Heart right ventricle (tissue), 16 donors: ENCODE results near the gene ABHD1. TPM values are rescaled to one million over a fixed set of nuclear protein-coding genes. Genes with fewer than 3 reads are reported as not detected.
"Not testable (repeated sequence)": the region's sequence is repeated elsewhere in the genome, so short reads cannot be mapped to it uniquely, and the experiment has no call there.

Experiments used
- ATAC-seq, 8 donors: fragments of 200-7000 bp; cut with Tn5 transposase; one replicate each; pipeline ENCODE4 v1.9.1; 2020; ENCODE audit warnings: mild to moderate bottlenecking in 8 of 8, moderate library complexity in 8 of 8, moderate number of reproducible peaks in 1 of 8
- DNase-seq, 2 donors: peaks; one replicate each; pipeline ENCODE4 v3.0.0-alpha.2; 2020
- H3K27ac ChIP-seq, 10 donors: fragments of 200-600 bp; sonication (generic) in 2 of 10; one replicate each; pipeline versions ENCODE4 v1.5.0 to v1.8.0; 2020 to 2022; ENCODE audit warnings: mild to moderate bottlenecking in 3 of 10
- H3K27me3 ChIP-seq, 7 donors: fragments of 200-600 bp; one replicate each; pipeline ENCODE4 v1.8.0; 2021 to 2022; ENCODE audit warnings: mild to moderate bottlenecking in 2 of 7
- H3K36me3 ChIP-seq, 9 donors: fragments of 200-600 bp; sonication (generic) in 1 of 9; one replicate each; pipeline versions ENCODE4 v1.5.0 to v1.8.0; 2020 to 2022; ENCODE audit warnings: mild to moderate bottlenecking in 2 of 9
- H3K4me1 ChIP-seq, 9 donors: fragments of 200-600 bp; sonication (generic) in 1 of 9; one replicate each; pipeline versions ENCODE4 v1.5.0 to v1.8.0; 2020 to 2022; ENCODE audit warnings: mild to moderate bottlenecking in 4 of 9
- H3K4me3 ChIP-seq, 10 donors: fragments of 200-600 bp; sonication (generic) in 2 of 10; one replicate each; pipeline versions ENCODE4 v1.5.0 to v1.8.0; 2020 to 2022; ENCODE audit warnings: mild to moderate bottlenecking in 7 of 10, moderate library complexity in 2 of 10
- H3K9me3 ChIP-seq, 11 donors: fragments of 200-600 bp in 10 of 11; sonication (generic) in 2 of 11; one replicate each; pipeline versions ENCODE4 v1.5.0 to v1.8.0; 2013 to 2022; ENCODE audit warnings: mild to moderate bottlenecking in 2 of 11, control low read depth in 1 of 11, moderate library complexity in 1 of 11
- WGBS, 2 donors: extraction: QIAGEN DNeasy Blood & Tissue Kit; methylation state at CpG; one replicate each; pipeline ENCODE4 v1.1.7; 2013; ENCODE audit warnings: inconsistent platforms in 1 of 2; 5-methylcytosine and 5-hydroxymethylcytosine counted together
- intact Hi-C, 10 donors: fragments of 100-400 bp; cut with DNase I; formaldehyde crosslinking; loops; one replicate each; pipeline versions ENCODE4 v1.11.1 to v1.14.2; 2022
- polyA plus RNA-seq, 2 donors: library from polyadenylated mRNA; stranded (reverse); fragments of 200-250 nt; gene quantifications; one replicate each; pipeline ENCODE4 v1.2.3, GENCODE V29; 2013
- total RNA-seq, 10 donors: library from RNA; stranded (reverse); fragmentation: NEBNext Ultra II Directional in 3 of 10; extraction: Animal tissue kit (Norgen Biotek cat#: 25700) in 3 of 10; gene quantifications; one replicate each; pipeline versions ENCODE4 v1.2.1 to v1.2.4, GENCODE V29; 2021 to 2023
- TF ChIP-seq, protein P1 (sequence below), 9 donors: fragments of 200-600 bp; sonication (generic) in 2 of 9; IDR thresholded peaks; one replicate each; pipeline versions ENCODE4 v1.5.0 to v1.8.0; 2021 to 2022; ENCODE audit warnings: antibody characterized with exemption in 9 of 9, mild to moderate bottlenecking in 5 of 9, moderate library complexity in 1 of 9
- donor health status: Arrhythmogenic right ventricular cardiomyopathy.
- donor health status: ischemic (EF 13 %, LVEDD 7.1; RV severe dilation, severe dysfunction).
- donor health status: healthy with polysubstance abuse.
- donor health status: DM: no; HTN: yes; CAD: no.
- donor health status: DM: no; HTN: no; CAD: no.
- donor health status: ischemic (EF 25% LVEDD 6.9; RV normal size, moderate dysfunction).
- donor health status: ischemic (EF 25% LVEDD 5.7; RV mildly dilated, moderate dysfunction).
- donor health status: healthy.
- donor health status: DM: yes; HTN: yes; CAD: no.
- donor health status: Ischemic cardiomyopathy.
- donor health status: ischemic (EF 35%, LVEDD 5.7; RV mildly dilated, moderate dysfunction).
- donor health status: nonischemic (EF 11% LVEDD 7.7; RV severe dilation, severe dysfunction).
- donor health status: DM: yes; HTN: yes; CAD: no.
- donor health status: PGD.
- donor health status: ischemic (EF 29% LVEDD 5.4; RV normal size, mild dysfunction).
- donor health status: nonischemic (EF 23%, LVEDD 6.1; RV moderate dilation, normal function).

Gene ABHD1
- total and polyA plus RNA-seq, 12 donors, result 0.29 to 12.1 (median 2.5) TPM

DNA sequence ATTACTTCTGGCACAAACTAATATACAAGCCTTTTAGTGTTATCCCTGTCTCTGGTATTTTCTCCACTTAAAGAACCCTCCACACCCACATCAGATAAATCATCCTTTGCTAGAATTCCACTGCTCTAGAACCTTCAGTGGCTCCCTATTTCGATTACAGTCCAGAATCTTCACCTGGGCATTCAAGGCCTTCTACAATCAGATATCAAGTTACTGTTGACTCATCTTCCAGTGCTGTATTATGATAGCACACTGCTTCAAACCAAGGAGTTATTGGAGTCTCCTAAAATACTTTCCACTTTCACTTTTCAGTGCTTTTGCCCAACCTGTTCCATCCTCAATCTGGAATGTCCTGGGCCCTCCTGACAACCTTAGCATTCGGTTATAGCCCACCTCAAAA, 8.1 kb upstream of the ABHD1 start:
- Histone ChIP-seq H3K36me3 (no peaks in the 10 kb centered on the region), H3K27ac (no peak overlapping the region), H3K4me1 (peaks cover 4 to 11% (median 6%) of the 10 kb centered on the region in 9 donors), H3K4me3 (no peak overlapping the region), H3K9me3 (no peaks in the 10 kb centered on the region), H3K27me3 (peaks cover 3 to 37% (median 28%) of the 10 kb centered on the region in 7 donors)
- ATAC-seq, result no peak
- no peak for DNase-seq
- intact Hi-C loops, result no loop called here
- 67 to 76% methylated on average over 2 of the region's 2 CpGs for WGBS, 2 donors
- TF ChIP-seq, protein P1, sequence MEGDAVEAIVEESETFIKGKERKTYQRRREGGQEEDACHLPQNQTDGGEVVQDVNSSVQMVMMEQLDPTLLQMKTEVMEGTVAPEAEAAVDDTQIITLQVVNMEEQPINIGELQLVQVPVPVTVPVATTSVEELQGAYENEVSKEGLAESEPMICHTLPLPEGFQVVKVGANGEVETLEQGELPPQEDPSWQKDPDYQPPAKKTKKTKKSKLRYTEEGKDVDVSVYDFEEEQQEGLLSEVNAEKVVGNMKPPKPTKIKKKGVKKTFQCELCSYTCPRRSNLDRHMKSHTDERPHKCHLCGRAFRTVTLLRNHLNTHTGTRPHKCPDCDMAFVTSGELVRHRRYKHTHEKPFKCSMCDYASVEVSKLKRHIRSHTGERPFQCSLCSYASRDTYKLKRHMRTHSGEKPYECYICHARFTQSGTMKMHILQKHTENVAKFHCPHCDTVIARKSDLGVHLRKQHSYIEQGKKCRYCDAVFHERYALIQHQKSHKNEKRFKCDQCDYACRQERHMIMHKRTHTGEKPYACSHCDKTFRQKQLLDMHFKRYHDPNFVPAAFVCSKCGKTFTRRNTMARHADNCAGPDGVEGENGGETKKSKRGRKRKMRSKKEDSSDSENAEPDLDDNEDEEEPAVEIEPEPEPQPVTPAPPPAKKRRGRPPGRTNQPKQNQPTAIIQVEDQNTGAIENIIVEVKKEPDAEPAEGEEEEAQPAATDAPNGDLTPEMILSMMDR (IDR thresholded peaks at IDR 0.05), result no peak

DNA sequence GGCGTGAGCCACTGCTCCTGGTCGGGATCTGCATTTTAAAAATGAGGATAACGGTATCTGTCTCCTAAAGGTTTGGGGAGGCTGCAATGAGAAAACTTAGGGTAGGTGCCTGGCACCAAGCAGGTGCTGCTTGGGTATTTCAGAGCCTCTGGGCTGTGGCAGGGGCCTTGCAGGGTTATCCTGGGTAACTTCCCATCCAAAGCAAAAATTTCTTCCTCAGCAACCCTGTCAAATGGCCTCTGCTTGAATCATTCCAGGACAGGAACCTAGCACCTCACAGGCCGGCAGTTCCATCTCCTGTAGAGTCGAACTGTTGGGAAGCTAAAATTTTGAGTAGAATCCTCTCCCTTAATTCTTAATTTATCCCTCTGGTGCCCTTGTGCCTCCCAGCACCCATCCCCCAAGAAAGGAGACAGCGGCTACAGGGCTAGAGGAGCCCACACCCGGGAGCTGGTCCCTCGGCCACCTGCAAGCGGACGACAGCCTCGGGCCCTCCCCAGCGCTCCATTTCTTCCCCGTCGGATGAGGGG, 5.6 kb upstream of the ABHD1 start:
- intact Hi-C loops, result no loop called here
- Histone ChIP-seq H3K9me3 (no peaks in the 10 kb centered on the region), H3K27me3 (peaks cover 3 to 37% (median 28%) of the 10 kb centered on the region in 7 donors), H3K4me1 (peaks cover 4 to 17% (median 9%) of the 10 kb centered on the region in 9 donors), H3K4me3 (peak overlapping the region in 9 of 10 donors; percentile 26 to 45 (median 35)), H3K27ac (no peak overlapping the region), H3K36me3 (no peaks in the 10 kb centered on the region)
- ATAC-seq (no peak), DNase-seq (no peak)
- WGBS, 2 donors, result 23% methylated on average over 14 of the region's 14 CpGs
- TF ChIP-seq, protein P1 (IDR thresholded peaks at IDR 0.05), result no peak

DNA sequence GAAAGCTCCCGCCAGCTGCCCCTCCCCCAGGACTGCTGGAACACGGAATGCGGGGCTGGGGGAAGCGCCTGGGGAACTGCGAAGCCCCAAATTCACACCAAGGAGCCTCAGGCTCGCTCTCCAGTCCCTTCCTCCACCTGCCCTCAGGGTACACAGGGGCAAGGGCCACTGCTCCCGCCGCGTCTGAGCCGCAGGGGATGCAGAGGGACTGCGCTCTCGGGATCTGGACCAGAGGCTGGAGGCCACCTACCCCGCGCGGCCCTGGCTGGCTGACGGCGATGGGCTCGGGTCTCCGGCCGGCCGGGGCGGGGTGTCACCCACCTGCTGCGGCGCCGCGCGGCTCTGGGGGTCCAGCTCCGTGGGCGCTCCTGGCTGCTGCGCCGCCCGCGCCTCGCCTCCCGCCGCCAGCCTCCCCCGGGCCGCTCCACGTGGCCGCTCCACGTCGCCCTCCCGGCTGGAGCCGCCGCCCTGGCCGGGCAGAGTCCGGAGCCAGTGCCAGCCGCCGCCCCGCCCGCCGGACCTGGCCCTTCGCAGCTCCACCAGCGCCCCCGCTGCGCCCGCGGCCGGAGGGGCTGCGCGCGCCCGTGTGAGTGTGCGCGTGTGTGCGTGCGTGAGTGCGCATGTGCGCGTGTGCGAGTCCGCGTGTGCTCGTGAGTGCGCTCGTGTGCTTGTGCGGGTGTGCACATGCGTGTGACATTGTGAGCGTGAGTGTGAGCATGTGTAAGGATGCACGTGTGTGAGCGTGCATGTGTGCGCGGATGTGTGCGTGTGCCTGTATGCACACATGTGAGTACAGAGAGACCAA, 4.9 kb upstream of the ABHD1 start, which contains the start of gene CGREF1:
Gene CGREF1, minus strand, starts transcription at position 604 of the 805 bp plus-strand sequence. CDS start 14,762 bp downstream, outside the sequence.
- 3 to 5% methylated on average over 74 to 84 of the region's 84 CpGs for WGBS, 2 donors
- Histone ChIP-seq H3K36me3 (no peaks in the 10 kb centered on the region), H3K27me3 (peaks cover 3 to 37% (median 28%) of the 10 kb centered on the region in 7 donors), H3K27ac (no peak within 1 kb of the TSS), H3K4me1 (peaks cover 4 to 24% (median 11%) of the 10 kb centered on the region in 9 donors), H3K9me3 (no peaks in the 10 kb centered on the region), H3K4me3 (peak within 1 kb of the TSS in 9 of 10 donors; percentile 26 to 45 (median 35))
- TF ChIP-seq, protein P1 (IDR thresholded peaks at IDR 0.05), result no peak
- ATAC-seq (peak in 2 of 8 donors; percentile 11 to 25), DNase-seq (no peak)
- intact Hi-C loops, result no loop called here

DNA sequence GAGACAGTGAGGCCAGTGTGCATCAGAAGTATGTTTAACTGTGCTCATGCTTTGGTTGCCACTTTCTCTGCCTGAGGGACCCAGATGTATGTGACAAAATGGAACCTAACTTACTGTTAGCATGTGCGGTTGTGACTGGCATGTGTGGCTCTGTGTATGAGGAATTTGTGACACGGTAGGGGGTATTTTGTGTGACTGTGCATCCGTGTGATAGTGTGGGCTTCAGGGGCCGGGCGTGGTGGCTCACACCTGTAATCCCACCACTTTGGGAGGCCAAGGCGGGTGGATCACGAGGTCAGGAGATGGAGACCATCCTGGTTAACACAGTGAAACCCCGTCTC, 4.3 kb upstream of the ABHD1 start:
- intact Hi-C loops, H3K36me3 ChIP-seq, DNase-seq, ATAC-seq, H3K27ac ChIP-seq, H3K9me3 ChIP-seq: not testable (repeated sequence)
- Histone ChIP-seq H3K4me1 (peaks cover 4 to 27% (median 11%) of the 10 kb centered on the region in 9 donors), H3K27me3 (peaks cover 3 to 37% (median 28%) of the 10 kb centered on the region in 7 donors), H3K4me3 (peak overlapping the region in 8 of 10 donors; percentile 26 to 45 (median 36))
- WGBS, 2 donors, result 83% methylated on average over 8 of the region's 8 CpGs
